ENCODE measurements around the gene MRPL10.

Gene MRPL10

GRCh38 chr17:47822785-47823184 is 8.6 kb downstream of the MRPL10 start:
- no peaks in the 10 kb centered on the region for H3K9me3 ChIP-seq (ENCODE audit: control insufficient read depth in 2 of 2, low read length in 2 of 2)
- H3K9ac ChIP-seq (ENCODE audit: low read depth in 1 of 2, low read length in 2 of 2): no peak overlapping the region
- peaks cover 47 to 50% of the 10 kb centered on the region in 2 donors for H3K36me3 ChIP-seq (ENCODE audit: control insufficient read depth in 2 of 2, insufficient read depth in 2 of 2, low read length in 2 of 2)
- H3K27ac ChIP-seq (ENCODE audit: low read depth in 2 of 2, low read length in 2 of 2): no peak overlapping the region
- peaks cover 25 to 27% of the 10 kb centered on the region in 2 donors for H3K4me1 ChIP-seq (ENCODE audit: control insufficient read depth in 2 of 2, insufficient read depth in 2 of 2, low read length in 2 of 2)
- H3K4me3 ChIP-seq (ENCODE audit: low read length in 2 of 2): no peak overlapping the region
- no peaks in the 10 kb centered on the region for H3K27me3 ChIP-seq (ENCODE audit: control insufficient read depth in 2 of 2, insufficient read depth in 2 of 2, low read length in 2 of 2)

DNA sequence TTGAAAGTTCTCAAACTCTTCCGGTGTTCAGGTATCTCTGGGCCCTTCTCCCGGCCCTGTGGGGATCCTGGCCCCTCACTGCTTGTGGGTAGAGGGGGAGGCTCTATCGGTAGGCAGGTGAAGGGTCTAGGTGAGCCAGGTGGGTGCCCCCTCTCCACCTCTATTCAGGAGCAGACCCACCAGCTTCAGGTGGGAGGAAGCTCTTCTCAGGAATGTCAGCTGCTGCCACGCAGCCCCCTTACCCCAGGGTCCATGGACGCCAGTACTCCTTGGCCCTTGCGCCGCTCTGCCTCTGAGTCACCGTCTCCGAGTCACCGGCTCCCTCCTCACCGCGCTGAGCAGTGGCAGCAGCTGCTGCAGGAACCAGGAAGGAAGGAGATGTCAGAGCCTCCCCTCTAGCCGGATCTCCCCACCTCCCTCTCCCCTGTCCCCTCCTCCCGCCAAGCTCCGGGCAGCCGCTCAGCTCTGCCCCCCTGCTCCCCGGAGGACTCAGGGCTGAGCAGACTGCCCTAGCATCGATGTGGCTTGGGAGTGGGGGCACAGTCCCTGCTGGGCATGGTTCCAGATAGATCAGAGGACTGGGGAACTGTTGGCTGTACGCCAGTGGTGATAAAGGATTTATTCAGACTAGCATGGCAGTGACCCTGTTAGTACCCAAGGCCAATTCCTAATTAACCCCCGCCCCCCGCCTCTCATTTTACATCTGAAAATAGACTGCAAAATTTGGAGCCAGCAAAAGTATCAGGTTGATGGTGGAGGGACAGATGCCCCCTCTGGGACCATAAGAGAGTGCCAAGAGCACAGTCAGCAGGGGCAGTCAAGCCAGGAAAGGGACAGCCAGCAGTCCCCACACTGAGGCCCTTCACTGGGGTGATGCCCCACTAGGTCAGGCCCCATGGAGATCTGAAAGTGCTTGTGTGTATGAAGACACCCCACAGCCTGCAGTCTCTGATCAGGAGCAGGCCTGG is 9.6 kb downstream of the MRPL10 start, which contains the start of gene OSBPL7:
TSS of gene OSBPL7 (minus strand) at position 371 of the 968 bp plus-strand sequence. CDS start 1,516 bp downstream, outside the sequence.
- peaks cover 49 to 52% of the 10 kb centered on the region in 2 donors for H3K36me3 ChIP-seq (ENCODE audit: control insufficient read depth in 2 of 2, insufficient read depth in 2 of 2, low read length in 2 of 2)

DNA sequence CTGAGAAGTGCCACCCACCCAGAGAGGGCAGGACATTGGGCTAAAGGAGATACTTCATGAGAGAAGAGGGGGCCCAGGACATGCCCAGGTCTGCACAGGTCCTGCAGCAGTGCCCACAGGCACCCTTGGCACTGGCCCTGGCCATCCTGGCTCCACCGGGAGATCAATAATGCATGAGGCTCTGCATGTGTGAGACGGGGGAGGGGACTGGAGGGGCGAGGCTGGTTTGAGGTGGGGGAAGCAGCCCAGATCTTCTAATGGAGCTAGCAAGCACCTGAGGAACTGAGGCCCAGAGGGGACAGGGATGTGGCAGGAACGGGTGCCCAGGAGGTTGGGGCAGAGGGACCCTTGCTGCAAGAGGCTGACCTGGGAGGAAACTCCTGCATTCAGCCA is 10.3 kb downstream of the MRPL10 start:
- no peaks in the 10 kb centered on the region for H3K9me3 ChIP-seq (ENCODE audit: control insufficient read depth in 2 of 2, low read length in 2 of 2)
- H3K4me3 ChIP-seq (ENCODE audit: low read length in 2 of 2): peak overlapping the region; percentile 77 to 95
- H3K4me1 ChIP-seq (ENCODE audit: control insufficient read depth in 2 of 2, insufficient read depth in 2 of 2, low read length in 2 of 2): peaks cover 25 to 27% of the 10 kb centered on the region in 2 donors
- H3K27me3 ChIP-seq (ENCODE audit: control insufficient read depth in 2 of 2, insufficient read depth in 2 of 2, low read length in 2 of 2): no peaks in the 10 kb centered on the region
- H3K9ac ChIP-seq (ENCODE audit: low read depth in 1 of 2, low read length in 2 of 2): peak overlapping the region; percentile 86 to 89
- H3K27ac ChIP-seq (ENCODE audit: low read depth in 2 of 2, low read length in 2 of 2): peak overlapping the region; percentile 91
- peaks cover 49 to 51% of the 10 kb centered on the region in 2 donors for H3K36me3 ChIP-seq (ENCODE audit: control insufficient read depth in 2 of 2, insufficient read depth in 2 of 2, low read length in 2 of 2)

More for the DNA sequence above, 9.6 kb downstream of the MRPL10 start, which contains the start of gene OSBPL7:
- peak within 1 kb of the TSS; percentile 86 to 89 for H3K9ac ChIP-seq (ENCODE audit: low read depth in 1 of 2, low read length in 2 of 2)
- H3K4me1 ChIP-seq (ENCODE audit: control insufficient read depth in 2 of 2, insufficient read depth in 2 of 2, low read length in 2 of 2): peaks cover 25 to 27% of the 10 kb centered on the region in 2 donors
- H3K9me3 ChIP-seq (ENCODE audit: control insufficient read depth in 2 of 2, low read length in 2 of 2): no peaks in the 10 kb centered on the region
- no peaks in the 10 kb centered on the region for H3K27me3 ChIP-seq (ENCODE audit: control insufficient read depth in 2 of 2, insufficient read depth in 2 of 2, low read length in 2 of 2)
- H3K4me3 ChIP-seq (ENCODE audit: low read length in 2 of 2): peak within 1 kb of the TSS; percentile 77 to 95
- H3K27ac ChIP-seq (ENCODE audit: low read depth in 2 of 2, low read length in 2 of 2): peak within 1 kb of the TSS; percentile 91

- Histone ChIP-seq H3K4me3 (ENCODE audit: low read length in 2 of 2) (peak overlapping the region; percentile 77 to 95), H3K36me3 (ENCODE audit: control insufficient read depth in 2 of 2, insufficient read depth in 2 of 2, low read length in 2 of 2) (peaks cover 52 to 55% of the 10 kb centered on the region in 2 donors), H3K9ac (ENCODE audit: low read depth in 1 of 2, low read length in 2 of 2) (peak overlapping the region; percentile 86 to 89)
Measured at GRCh38 chr17:47820033-47820789, 11.1 kb downstream of the MRPL10 start.

GRCh38 chr17:47819475-47819874 is 11.9 kb downstream of the MRPL10 start:
- Histone ChIP-seq H3K27ac (ENCODE audit: low read depth in 2 of 2, low read length in 2 of 2) (peak overlapping the region; percentile 91), H3K36me3 (ENCODE audit: control insufficient read depth in 2 of 2, insufficient read depth in 2 of 2, low read length in 2 of 2) (peaks cover 59 to 62% of the 10 kb centered on the region in 2 donors), H3K4me3 (ENCODE audit: low read length in 2 of 2) (no peak overlapping the region), H3K9ac (ENCODE audit: low read depth in 1 of 2, low read length in 2 of 2) (peak overlapping the region; percentile 8 to 53), H3K27me3 (ENCODE audit: control insufficient read depth in 2 of 2, insufficient read depth in 2 of 2, low read length in 2 of 2) (no peaks in the 10 kb centered on the region), H3K4me1 (ENCODE audit: control insufficient read depth in 2 of 2, insufficient read depth in 2 of 2, low read length in 2 of 2) (peaks cover 25 to 27% of the 10 kb centered on the region in 2 donors), H3K9me3 (ENCODE audit: control insufficient read depth in 2 of 2, low read length in 2 of 2) (no peaks in the 10 kb centered on the region)

More at GRCh38 chr17:47820033-47820789, 11.1 kb downstream of the MRPL10 start:
- H3K9me3 ChIP-seq (ENCODE audit: control insufficient read depth in 2 of 2, low read length in 2 of 2): no peaks in the 10 kb centered on the region
- H3K27ac ChIP-seq (ENCODE audit: low read depth in 2 of 2, low read length in 2 of 2): peak overlapping the region; percentile 91
- H3K27me3 ChIP-seq (ENCODE audit: control insufficient read depth in 2 of 2, insufficient read depth in 2 of 2, low read length in 2 of 2): no peaks in the 10 kb centered on the region
- peaks cover 25 to 27% of the 10 kb centered on the region in 2 donors for H3K4me1 ChIP-seq (ENCODE audit: control insufficient read depth in 2 of 2, insufficient read depth in 2 of 2, low read length in 2 of 2)

DNA sequence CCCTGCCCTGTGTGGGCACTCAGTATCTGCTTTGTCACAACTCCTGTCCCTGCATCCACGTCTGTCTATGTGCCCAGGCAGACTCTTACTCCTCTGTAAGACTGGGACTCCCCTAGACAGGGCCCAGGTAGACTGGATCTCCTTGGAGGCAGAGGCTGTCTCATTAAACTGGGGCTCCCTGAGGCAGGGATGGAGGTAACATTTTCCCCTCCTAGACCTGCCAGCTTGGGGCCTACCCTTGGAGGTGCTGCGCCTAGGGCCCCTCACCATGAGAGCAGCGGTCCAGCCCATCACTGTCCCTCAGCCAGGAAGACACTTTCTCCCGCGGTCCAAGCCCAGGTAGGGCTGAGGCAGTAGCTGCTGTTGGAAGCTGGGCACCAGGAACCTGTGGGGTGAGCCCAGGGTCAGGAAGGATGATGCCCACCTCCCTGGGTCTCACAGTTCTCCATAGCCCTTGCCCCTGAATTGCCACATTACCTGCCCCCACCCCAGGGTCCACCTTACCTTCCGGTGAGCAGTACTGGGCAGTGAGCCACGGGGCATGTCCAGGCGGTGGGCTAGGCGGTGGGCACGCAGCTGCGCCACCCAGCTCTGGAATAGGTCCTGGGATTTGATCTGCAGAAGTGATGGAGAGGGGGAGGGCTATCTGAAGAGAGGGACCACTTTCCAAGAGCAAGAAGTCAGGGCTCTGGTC is 13.2 kb downstream of the MRPL10 start:
- Histone ChIP-seq H3K4me1 (ENCODE audit: control insufficient read depth in 2 of 2, insufficient read depth in 2 of 2, low read length in 2 of 2) (peaks cover 25 to 29% of the 10 kb centered on the region in 2 donors), H3K36me3 (ENCODE audit: control insufficient read depth in 2 of 2, insufficient read depth in 2 of 2, low read length in 2 of 2) (peaks cover 56 to 59% of the 10 kb centered on the region in 2 donors), H3K9ac (ENCODE audit: low read depth in 1 of 2, low read length in 2 of 2) (no peak overlapping the region), H3K9me3 (ENCODE audit: control insufficient read depth in 2 of 2, low read length in 2 of 2) (no peaks in the 10 kb centered on the region), H3K27me3 (ENCODE audit: control insufficient read depth in 2 of 2, insufficient read depth in 2 of 2, low read length in 2 of 2) (no peaks in the 10 kb centered on the region), H3K4me3 (ENCODE audit: low read length in 2 of 2) (no peak overlapping the region), H3K27ac (ENCODE audit: low read depth in 2 of 2, low read length in 2 of 2) (no peak overlapping the region)

- Histone ChIP-seq H3K4me1 (ENCODE audit: control insufficient read depth in 2 of 2, insufficient read depth in 2 of 2, low read length in 2 of 2) (peaks cover 22 to 23% of the 10 kb centered on the region in 2 donors), H3K27ac (ENCODE audit: low read depth in 2 of 2, low read length in 2 of 2) (no peak overlapping the region), H3K4me3 (ENCODE audit: low read length in 2 of 2) (no peak overlapping the region), H3K36me3 (ENCODE audit: control insufficient read depth in 2 of 2, insufficient read depth in 2 of 2, low read length in 2 of 2) (peaks cover 65 to 66% of the 10 kb centered on the region in 2 donors), H3K27me3 (ENCODE audit: control insufficient read depth in 2 of 2, insufficient read depth in 2 of 2, low read length in 2 of 2) (no peaks in the 10 kb centered on the region), H3K9me3 (ENCODE audit: control insufficient read depth in 2 of 2, low read length in 2 of 2) (no peaks in the 10 kb centered on the region), H3K9ac (ENCODE audit: low read depth in 1 of 2, low read length in 2 of 2) (no peak overlapping the region)
Measured at GRCh38 chr17:47816947-47817346, 14.4 kb downstream of the MRPL10 start.

DNA sequence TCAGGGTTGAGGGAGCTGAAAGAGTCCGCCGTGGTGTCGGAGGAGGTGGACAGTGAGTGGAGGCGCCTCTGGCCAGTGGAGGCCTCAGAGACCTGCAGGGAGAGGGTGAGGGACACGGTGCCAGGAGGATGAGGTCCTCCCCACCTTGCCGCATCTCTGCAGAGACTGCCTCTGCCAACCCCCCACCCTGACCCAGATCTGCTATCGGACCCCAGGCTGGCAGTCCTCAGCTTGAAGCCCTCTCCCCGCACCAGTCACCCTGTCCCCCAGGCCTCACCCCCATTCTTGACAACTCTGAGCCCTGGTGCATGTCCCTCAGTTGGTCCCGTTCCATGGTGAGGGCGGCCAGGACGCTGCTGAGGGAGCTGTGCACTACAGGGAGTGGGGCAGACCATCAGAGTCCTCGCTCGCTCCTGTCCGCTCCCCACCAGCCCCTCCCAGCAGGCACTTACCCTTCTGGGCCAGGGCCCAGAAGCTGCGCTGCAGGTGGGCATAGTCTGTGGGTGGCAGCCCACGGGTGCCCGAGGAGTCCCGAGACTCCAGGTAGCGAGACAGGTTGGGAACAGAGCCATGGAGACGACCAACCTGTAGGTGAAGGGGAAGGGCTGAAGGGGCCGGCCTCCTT is 15.1 kb downstream of the MRPL10 start:
- H3K4me3 ChIP-seq (ENCODE audit: low read length in 2 of 2): no peak overlapping the region
- peaks cover 68 to 71% of the 10 kb centered on the region in 2 donors for H3K36me3 ChIP-seq (ENCODE audit: control insufficient read depth in 2 of 2, insufficient read depth in 2 of 2, low read length in 2 of 2)
- peaks cover 26% of the 10 kb centered on the region in 2 donors for H3K4me1 ChIP-seq (ENCODE audit: control insufficient read depth in 2 of 2, insufficient read depth in 2 of 2, low read length in 2 of 2)
- no peak overlapping the region for H3K27ac ChIP-seq (ENCODE audit: low read depth in 2 of 2, low read length in 2 of 2)
- H3K9me3 ChIP-seq (ENCODE audit: control insufficient read depth in 2 of 2, low read length in 2 of 2): no peaks in the 10 kb centered on the region
- H3K27me3 ChIP-seq (ENCODE audit: control insufficient read depth in 2 of 2, insufficient read depth in 2 of 2, low read length in 2 of 2): no peaks in the 10 kb centered on the region
- H3K9ac ChIP-seq (ENCODE audit: low read depth in 1 of 2, low read length in 2 of 2): no peak overlapping the region
